HepG2 (cell line): ENCODE data around the gene GP9. TPM values are rescaled to one million over a fixed set of nuclear protein-coding genes. Genes with fewer than 3 reads are reported as not detected.

Experiments used
- AGO1 ChIP-seq: fragments of 200-400 bp; formaldehyde crosslinking; IDR thresholded peaks from 2 replicates; pipeline ENCODE4 v1.6.1; 2017; ENCODE audit warnings: mild to moderate bottlenecking, low read depth, low read length, moderate library complexity; ENCODE audit not compliant: poor library complexity, severe bottlenecking
- AKAP8 ChIP-seq: sonication (generic); formaldehyde crosslinking; IDR thresholded peaks from 2 replicates; pipeline ENCODE4 v1.5.1; 2020; ENCODE audit warnings: mild to moderate bottlenecking, missing genetic modification reagents
- CENPT ChIP-seq: sonication (generic); formaldehyde crosslinking; IDR thresholded peaks from 2 replicates; pipeline ENCODE4 v1.8.0; 2022; ENCODE audit warnings: low read depth, mild to moderate bottlenecking, moderate library complexity, missing genetic modification reagents
- CHD4 ChIP-seq: fragments of 200-600 bp; sonication (generic); IDR thresholded peaks from 2 replicates; pipeline ENCODE4 v1.7.0; 2017; ENCODE audit warnings: mild to moderate bottlenecking, low read length, borderline replicate concordance
- ELF1 ChIP-seq: sonication (generic); formaldehyde crosslinking; IDR thresholded peaks from 2 replicates; pipeline ENCODE4 v1.4.0; 2020; ENCODE audit warnings: missing genetic modification reagents
- ETV5 ChIP-seq: IDR thresholded peaks from 2 replicates; pipeline ENCODE4 v1.6.1; 2018; ENCODE audit warnings: missing biosample characterization, missing genetic modification reagents, inconsistent platforms, borderline replicate concordance
- GABPA ChIP-seq, 2 experiments: IDR thresholded peaks; 2 replicates each; pipeline ENCODE4 v1.6.1; 2011 to 2016; ENCODE audit warnings: low read depth in 2 of 2, low read length in 1 of 2, missing biosample characterization in 1 of 2, missing genetic modification characterization in 1 of 2
- HNRNPH1 ChIP-seq: fragments of 200-400 bp; formaldehyde crosslinking; optimal IDR thresholded peaks from 2 replicates; pipeline ENCODE3; 2017; ENCODE audit warnings: mild to moderate bottlenecking, low read depth, low read length
- ISL2 ChIP-seq: sonication (generic); formaldehyde crosslinking; IDR thresholded peaks from 2 replicates; pipeline ENCODE4 v1.5.0; 2020; ENCODE audit warnings: missing genetic modification reagents
- JUND ChIP-seq: sonication (generic); formaldehyde crosslinking; IDR thresholded peaks from 2 replicates; pipeline ENCODE4 v1.8.0; 2022; ENCODE audit warnings: mild to moderate bottlenecking, missing genetic modification reagents
- KLF11 ChIP-seq: IDR thresholded peaks from 2 replicates; pipeline ENCODE4 v1.6.1; 2016; ENCODE audit warnings: missing compliant biosample characterization
- MED1 ChIP-seq: sonication (generic); formaldehyde crosslinking; IDR thresholded peaks from 2 replicates; pipeline ENCODE4 v1.4.0; 2020; ENCODE audit warnings: missing genetic modification reagents
- ONECUT2 ChIP-seq: sonication (generic); formaldehyde crosslinking; IDR thresholded peaks from 2 replicates; pipeline ENCODE4 v1.4.0; 2020; ENCODE audit warnings: missing genetic modification reagents
- RCOR2 ChIP-seq: IDR thresholded peaks from 2 replicates; pipeline ENCODE4 v1.6.1; 2016; ENCODE audit warnings: missing biosample characterization, missing genetic modification reagents
- SMAD1 ChIP-seq: sonication (generic); formaldehyde crosslinking; IDR thresholded peaks from 2 replicates; pipeline ENCODE4 v1.4.0; 2020; ENCODE audit warnings: missing genetic modification reagents, low read depth, mild to moderate bottlenecking, borderline replicate concordance
- ZNF224 ChIP-seq: sonication (generic); formaldehyde crosslinking; IDR thresholded peaks from 2 replicates; pipeline ENCODE4 v1.5.0; 2020; ENCODE audit warnings: mild to moderate bottlenecking, missing genetic modification reagents
- ZNF432 ChIP-seq: sonication (generic); formaldehyde crosslinking; IDR thresholded peaks from 2 replicates; pipeline ENCODE4 v1.5.0; 2020; ENCODE audit warnings: missing genetic modification reagents, mild to moderate bottlenecking, borderline replicate concordance
- ZNF513 ChIP-seq: sonication (generic); formaldehyde crosslinking; conservative IDR thresholded peaks from 2 replicates; pipeline ENCODE4 v1.5.0; 2020; ENCODE audit warnings: missing genetic modification reagents
- ZNF570 ChIP-seq: sonication (generic); formaldehyde crosslinking; IDR thresholded peaks from 2 replicates; pipeline ENCODE4 v1.4.0; 2020; ENCODE audit warnings: mild to moderate bottlenecking, missing genetic modification reagents, borderline replicate concordance
- ZNF709 ChIP-seq: sonication (generic); formaldehyde crosslinking; IDR thresholded peaks from 2 replicates; pipeline ENCODE4 v1.5.0; 2020; ENCODE audit warnings: mild to moderate bottlenecking, missing genetic modification reagents
- ZSCAN31 ChIP-seq: sonication (generic); formaldehyde crosslinking; IDR thresholded peaks from 2 replicates; pipeline ENCODE4 v1.5.0; 2020; ENCODE audit warnings: low read depth, mild to moderate bottlenecking, missing genetic modification reagents
- polyA plus RNA-seq, 8 experiments: library from polyadenylated mRNA; depleted of rRNA in 3 of 8; stranded (reverse) in 7 of 8; unstranded in 1 of 8; fragments of >200 nt; fragmentation: Illumina TruSeq in 4 of 8; extraction: Trizol in 4 of 8; gene quantifications; 2 replicates each; pipeline versions ENCODE4 v1.2.1 to v1.2.3, GENCODE V29; 2011 to 2016; ENCODE audit warnings: low read depth in 4 of 8, missing spikeins in 1 of 8, mixed read lengths in 1 of 8; ENCODE audit not compliant: insufficient read depth in 1 of 8
- total RNA-seq, 5 experiments: library from RNA; depleted of rRNA; stranded (reverse); fragments of >200 nt; fragmentation: Illumina TruSeq; extraction: Trizol; gene quantifications; 2 replicates each; pipeline ENCODE4 v1.2.3, GENCODE V29; 2016; ENCODE audit warnings: low read depth in 1 of 5
- TF ChIP-seq, protein P1 (sequence below): sonication (generic); formaldehyde crosslinking; IDR thresholded peaks from 2 replicates; pipeline ENCODE4 v1.4.0; 2020; ENCODE audit warnings: mild to moderate bottlenecking, missing genetic modification reagents
- TF ChIP-seq, protein P2 (sequence below): sonication (generic); formaldehyde crosslinking; IDR thresholded peaks from 2 replicates; pipeline ENCODE4 v1.4.0; 2020; ENCODE audit warnings: missing genetic modification reagents
- TF ChIP-seq, protein P3 (sequence below): sonication (generic); formaldehyde crosslinking; IDR thresholded peaks from 2 replicates; pipeline ENCODE4 v1.8.0; 2022; ENCODE audit warnings: mild to moderate bottlenecking, missing genetic modification reagents, borderline replicate concordance
- TF ChIP-seq, protein P4 (sequence below): IDR thresholded peaks from 2 replicates; pipeline ENCODE4 v1.6.1; 2012; ENCODE audit warnings: inconsistent platforms

Gene GP9
- total and polyA plus RNA-seq, 2 of the 13 experiments (the other 11 are each of a cell fraction or from before 2014, with no cell fraction given) = not detected

- TF ChIP-seq, protein P1, sequence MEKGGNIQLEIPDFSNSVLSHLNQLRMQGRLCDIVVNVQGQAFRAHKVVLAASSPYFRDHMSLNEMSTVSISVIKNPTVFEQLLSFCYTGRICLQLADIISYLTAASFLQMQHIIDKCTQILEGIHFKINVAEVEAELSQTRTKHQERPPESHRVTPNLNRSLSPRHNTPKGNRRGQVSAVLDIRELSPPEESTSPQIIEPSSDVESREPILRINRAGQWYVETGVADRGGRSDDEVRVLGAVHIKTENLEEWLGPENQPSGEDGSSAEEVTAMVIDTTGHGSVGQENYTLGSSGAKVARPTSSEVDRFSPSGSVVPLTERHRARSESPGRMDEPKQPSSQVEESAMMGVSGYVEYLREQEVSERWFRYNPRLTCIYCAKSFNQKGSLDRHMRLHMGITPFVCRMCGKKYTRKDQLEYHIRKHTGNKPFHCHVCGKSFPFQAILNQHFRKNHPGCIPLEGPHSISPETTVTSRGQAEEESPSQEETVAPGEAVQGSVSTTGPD (CRISPR knock-in tag) = no peak
- peak; percentile 44; the same call in 1 of the 2 replicates for TF ChIP-seq ETV5 (CRISPR knock-in tag)
- no peak for TF ChIP-seq ZNF432
- TF ChIP-seq, protein P2, sequence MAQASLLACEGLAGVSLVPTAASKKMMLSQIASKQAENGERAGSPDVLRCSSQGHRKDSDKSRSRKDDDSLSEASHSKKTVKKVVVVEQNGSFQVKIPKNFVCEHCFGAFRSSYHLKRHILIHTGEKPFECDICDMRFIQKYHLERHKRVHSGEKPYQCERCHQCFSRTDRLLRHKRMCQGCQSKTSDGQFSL (CRISPR knock-in tag) = no peak
- no peak for TF ChIP-seq ONECUT2 (CRISPR knock-in tag)
- 0 out of 2 replicates have a peak, but pooled peaks have one; percentile 39 for TF ChIP-seq ELF1
- no peak for TF ChIP-seq CHD4
- no peak for TF ChIP-seq ZSCAN31 (CRISPR knock-in tag)
- TF ChIP-seq ZNF709 (CRISPR knock-in tag) = 0 out of 2 replicates have a peak, but pooled peaks have one; percentile 38
- TF ChIP-seq, protein P3, sequence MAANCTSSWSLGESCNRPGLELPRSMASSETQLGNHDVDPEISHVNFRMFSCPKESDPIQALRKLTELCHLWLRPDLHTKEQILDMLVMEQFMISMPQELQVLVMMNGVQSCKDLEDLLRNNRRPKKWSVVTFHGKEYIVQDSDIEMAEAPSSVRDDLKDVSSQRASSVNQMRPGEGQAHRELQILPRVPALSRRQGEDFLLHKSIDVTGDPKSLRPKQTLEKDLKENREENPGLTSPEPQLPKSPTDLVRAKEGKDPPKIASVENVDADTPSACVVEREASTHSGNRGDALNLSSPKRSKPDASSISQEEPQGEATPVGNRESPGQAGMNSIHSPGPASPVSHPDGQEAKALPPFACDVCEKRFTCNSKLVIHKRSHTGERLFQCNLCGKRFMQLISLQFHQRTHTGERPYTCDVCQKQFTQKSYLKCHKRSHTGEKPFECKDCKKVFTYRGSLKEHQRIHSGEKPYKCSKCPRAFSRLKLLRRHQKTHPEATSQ (CRISPR knock-in tag) = no peak
- TF ChIP-seq MED1 (CRISPR knock-in tag) = 0 out of 2 replicates have a peak, but pooled peaks have one; percentile 23
- no peak for TF ChIP-seq JUND (CRISPR knock-in tag)
- peak; percentile 28 for TF ChIP-seq AGO1
- TF ChIP-seq ZNF570 = no peak
- no peak for TF ChIP-seq ISL2 (CRISPR knock-in tag)
- peak; percentile 42 for TF ChIP-seq GABPA (IDR thresholded peaks at IDR 0.05; ENCODE audit: low read depth, low read length)
- TF ChIP-seq GABPA (CRISPR knock-in tag; IDR thresholded peaks at IDR 0.05; ENCODE audit: low read depth) = peak; percentile 78
- TF ChIP-seq SMAD1 (CRISPR knock-in tag) = no peak
- no peak for TF ChIP-seq AKAP8 (CRISPR knock-in tag)
- TF ChIP-seq RCOR2 = no peak
- TF ChIP-seq KLF11 = no peak
- TF ChIP-seq HNRNPH1 = no peak
- TF ChIP-seq, protein P4, sequence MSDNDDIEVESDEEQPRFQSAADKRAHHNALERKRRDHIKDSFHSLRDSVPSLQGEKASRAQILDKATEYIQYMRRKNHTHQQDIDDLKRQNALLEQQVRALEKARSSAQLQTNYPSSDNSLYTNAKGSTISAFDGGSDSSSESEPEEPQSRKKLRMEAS = peak; percentile 91
- TF ChIP-seq ZNF513 (CRISPR knock-in tag) = no peak
- no peak for TF ChIP-seq CENPT (CRISPR knock-in tag)
- no peak for TF ChIP-seq ZNF224
Observed at GRCh38 chr3:129026728-129027543, 33.6 kb upstream of the GP9 start (continued).
